ENCODE data around the gene PRSS48. TPM values are rescaled to one million over a fixed set of nuclear protein-coding genes. Genes with fewer than 3 reads are reported as not detected.

Gene PRSS48
- total RNA-seq, 1 donor from 2014 or later: not detected

- intact Hi-C loops (cut with DNase I): no loop called here
- Histone ChIP-seq H3K36me3 (no peaks in the 10 kb centered on the region), H3K4me3 (no peak overlapping the region), H3K4me1 (peaks cover 4% of the 10 kb centered on the region), H3K27me3 (no peaks in the 10 kb centered on the region), H3K27ac (no peak overlapping the region), H3K9me3 (no peaks in the 10 kb centered on the region)
- DNase-seq: no peak
- no peak for TF ChIP-seq CTCF (IDR thresholded peaks at IDR 0.05)
- no peak for ATAC-seq
Measured at GRCh38 chr4:151304755-151305154, 27.8 kb downstream of the PRSS48 start.

- H3K4me1 ChIP-seq: peaks cover 3% of the 10 kb centered on the region
- H3K4me3 ChIP-seq: no peak overlapping the region
- no peaks in the 10 kb centered on the region for H3K27me3 ChIP-seq
- no peaks in the 10 kb centered on the region for H3K9me3 ChIP-seq
- no peaks in the 10 kb centered on the region for H3K36me3 ChIP-seq
- no peak for ATAC-seq
- no peak for TF ChIP-seq CTCF (IDR thresholded peaks at IDR 0.05)
- no peak overlapping the region for H3K27ac ChIP-seq
- intact Hi-C loops (cut with DNase I): no loop called here
- no peak for DNase-seq
Measured at GRCh38 chr4:151310124-151310728, 33.3 kb downstream of the PRSS48 start.

DNA sequence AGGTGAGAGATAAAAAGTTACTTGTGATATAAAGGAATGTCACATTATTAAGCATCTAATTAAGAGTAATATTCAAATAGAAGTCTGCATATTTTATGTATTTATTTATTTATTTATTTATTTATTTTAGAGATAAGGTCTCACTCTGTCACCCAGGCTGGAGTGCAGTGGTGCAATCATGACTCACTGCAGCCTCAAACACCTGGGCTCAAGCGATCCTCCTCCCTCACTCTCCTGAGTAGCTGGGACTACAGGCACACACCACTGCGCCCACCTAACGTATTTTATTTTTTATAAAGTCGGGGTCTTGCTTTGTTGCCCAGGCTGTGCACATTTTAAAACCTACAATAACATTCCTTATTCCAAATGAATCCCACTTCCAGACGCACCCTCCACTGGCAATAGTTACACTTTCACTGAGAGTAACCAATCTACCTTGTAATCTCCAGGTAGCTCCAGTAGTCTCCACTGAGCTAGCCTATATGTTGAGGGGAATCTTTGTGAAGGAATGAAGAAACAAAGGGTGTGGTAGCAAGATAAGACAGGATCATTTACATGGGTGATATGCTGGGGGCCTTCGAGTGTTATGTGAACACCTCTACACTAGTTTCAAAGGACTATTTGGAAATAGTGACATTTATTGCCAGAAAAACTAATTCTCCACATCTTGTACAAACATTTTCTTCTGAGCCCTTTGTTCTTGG is 36.5 kb downstream of the PRSS48 start:
- H3K36me3 ChIP-seq: no peaks in the 10 kb centered on the region
- no peak overlapping the region for H3K27ac ChIP-seq
- no peaks in the 10 kb centered on the region for H3K27me3 ChIP-seq
- no peak overlapping the region for H3K4me3 ChIP-seq
- ATAC-seq: no peak
- no peak for DNase-seq
- intact Hi-C loops (cut with DNase I): no loop called here
- no peak for TF ChIP-seq CTCF (IDR thresholded peaks at IDR 0.05)
- H3K4me1 ChIP-seq: peaks cover 12% of the 10 kb centered on the region
- no peaks in the 10 kb centered on the region for H3K9me3 ChIP-seq

- ATAC-seq: no peak
- no peak overlapping the region for H3K4me3 ChIP-seq
- no peaks in the 10 kb centered on the region for H3K9me3 ChIP-seq
- no peak for DNase-seq
- H3K36me3 ChIP-seq: no peaks in the 10 kb centered on the region
- no peaks in the 10 kb centered on the region for H3K27me3 ChIP-seq
- intact Hi-C loops (cut with DNase I): no loop called here
- peaks cover 12% of the 10 kb centered on the region for H3K4me1 ChIP-seq
- TF ChIP-seq CTCF (IDR thresholded peaks at IDR 0.05): no peak
- H3K27ac ChIP-seq: no peak overlapping the region
Measured at GRCh38 chr4:151314010-151314355, 37.0 kb downstream of the PRSS48 start.

DNA sequence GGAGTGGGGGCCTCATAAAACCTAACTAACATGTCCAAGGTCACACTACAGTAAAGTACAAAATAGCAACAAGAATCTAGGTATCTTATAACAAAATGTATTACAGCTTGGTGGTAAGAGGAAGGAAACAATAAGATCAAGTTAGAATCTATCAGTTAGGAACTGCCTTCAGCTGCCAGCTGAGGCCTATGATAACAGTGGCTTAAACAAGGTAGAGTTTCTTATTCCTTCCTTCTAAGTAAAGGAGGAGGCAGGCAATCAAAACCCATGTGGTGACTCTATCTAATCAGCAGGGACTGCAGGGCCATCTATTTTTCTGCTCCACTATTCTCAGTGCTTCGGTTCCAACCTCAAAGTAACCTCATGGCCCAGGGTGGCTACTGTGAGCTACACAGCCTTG is 37.5 kb downstream of the PRSS48 start:
- Histone ChIP-seq H3K4me1 (peaks cover 12% of the 10 kb centered on the region), H3K9me3 (no peaks in the 10 kb centered on the region), H3K4me3 (no peak overlapping the region), H3K36me3 (no peaks in the 10 kb centered on the region), H3K27ac (peak overlapping the region; percentile 7), H3K27me3 (no peaks in the 10 kb centered on the region)
- no peak for DNase-seq
- intact Hi-C loops (cut with DNase I): no loop called here
- TF ChIP-seq CTCF (IDR thresholded peaks at IDR 0.05): no peak
- peak; percentile 33 for ATAC-seq

Measured in upper lobe of right lung (tissue), 1 donor.